Measurements from ENCODE around the gene LRIT2.

LRIT2 gene

GRCh38 chr10:84238909-84239308 lies 13.6 kb upstream of the LRIT2 start:
- DNase-seq = no peak

GRCh38 chr10:84237199-84238051 lies 12.1 kb upstream of the LRIT2 start:
- DNase-seq = no peak

GRCh38 chr10:84236807-84237198 lies 11.5 kb upstream of the LRIT2 start:
- DNase-seq = no peak

GRCh38 chr10:84235096-84235495 lies 9.8 kb upstream of the LRIT2 start:
- DNase-seq = no peak

- DNase-seq = no peak
Observed at GRCh38 chr10:84234479-84234878, 9.1 kb upstream of the LRIT2 start.

- no peak for DNase-seq
Observed at GRCh38 chr10:84233940-84234339, 8.6 kb upstream of the LRIT2 start.

- no peak for DNase-seq
Observed at GRCh38 chr10:84232376-84232775, 7.0 kb upstream of the LRIT2 start.

GRCh38 chr10:84230359-84230758 lies 5.0 kb upstream of the LRIT2 start:
- DNase-seq = no peak

- no peak for DNase-seq
Observed at GRCh38 chr10:84227810-84228209, 2.5 kb upstream of the LRIT2 start.

GRCh38 chr10:84226616-84227015 lies 1.3 kb upstream of the LRIT2 start:
- no peak for DNase-seq

GRCh38 chr10:84224411-84225028 lies 824 bp downstream of the LRIT2 start:
- no peak for DNase-seq

GRCh38 chr10:84221916-84222315 lies 3.4 kb downstream of the LRIT2 start:
- DNase-seq = no peak

- no peak for DNase-seq
Observed at GRCh38 chr10:84217746-84218145, 7.6 kb downstream of the LRIT2 start.

- no peak for DNase-seq
Observed at GRCh38 chr10:84216834-84217233, 8.5 kb downstream of the LRIT2 start.

- peak; percentile 18 for DNase-seq
Observed at GRCh38 chr10:84214612-84215235, 10.6 kb downstream of the LRIT2 start.

- DNase-seq = no peak
Observed at GRCh38 chr10:84214046-84214572, 11.2 kb downstream of the LRIT2 start.

- DNase-seq = no peak
Observed at GRCh38 chr10:84213076-84213475, 12.3 kb downstream of the LRIT2 start.

GRCh38 chr10:84212014-84212413 lies 13.3 kb downstream of the LRIT2 start:
- no peak for DNase-seq

GRCh38 chr10:84211566-84211965 lies 13.8 kb downstream of the LRIT2 start:
- DNase-seq = no peak

- DNase-seq = no peak
Observed at GRCh38 chr10:84208023-84208422, 17.3 kb downstream of the LRIT2 start.

- no peak for DNase-seq
Observed at GRCh38 chr10:84205853-84206525, 19.4 kb downstream of the LRIT2 start.

- peak; percentile 63 for DNase-seq
Observed at GRCh38 chr10:84205049-84205852, 20.1 kb downstream of the LRIT2 start.
